Measurements from ENCODE around the gene TFRC. TPM values are rescaled to one million over a fixed set of nuclear protein-coding genes. Genes with fewer than 3 reads are reported as not detected.
"Not testable (repeated sequence)": the region's sequence is repeated elsewhere in the genome, so short reads cannot be mapped to it uniquely, and the experiment has no call there.

TFRC gene
- total RNA-seq, 1 experiment from 2014 or later: 143 TPM

DNA sequence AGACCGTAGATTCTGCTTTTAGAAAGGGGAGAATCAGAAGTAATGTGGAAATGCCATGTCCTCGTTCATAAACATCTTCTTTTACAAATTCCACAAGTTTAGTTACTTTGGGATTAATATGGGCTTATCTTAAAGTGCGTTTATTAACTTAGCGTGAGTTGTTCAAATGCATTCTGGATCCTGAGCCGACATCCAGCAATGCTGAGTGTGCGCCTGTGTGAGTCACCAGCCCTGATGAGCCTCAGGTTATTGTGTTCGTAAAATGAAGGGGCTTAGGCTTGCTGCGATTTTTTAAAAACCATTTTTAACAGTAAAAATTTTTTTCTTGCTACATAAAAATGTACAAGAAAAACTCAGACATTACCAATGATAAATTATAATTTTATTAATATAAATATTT, 57.9 kb downstream of the TFRC start (continued):
- TF ChIP-seq, protein P1, sequence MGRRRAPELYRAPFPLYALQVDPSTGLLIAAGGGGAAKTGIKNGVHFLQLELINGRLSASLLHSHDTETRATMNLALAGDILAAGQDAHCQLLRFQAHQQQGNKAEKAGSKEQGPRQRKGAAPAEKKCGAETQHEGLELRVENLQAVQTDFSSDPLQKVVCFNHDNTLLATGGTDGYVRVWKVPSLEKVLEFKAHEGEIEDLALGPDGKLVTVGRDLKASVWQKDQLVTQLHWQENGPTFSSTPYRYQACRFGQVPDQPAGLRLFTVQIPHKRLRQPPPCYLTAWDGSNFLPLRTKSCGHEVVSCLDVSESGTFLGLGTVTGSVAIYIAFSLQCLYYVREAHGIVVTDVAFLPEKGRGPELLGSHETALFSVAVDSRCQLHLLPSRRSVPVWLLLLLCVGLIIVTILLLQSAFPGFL (CRISPR knock-in tag; IDR thresholded peaks at IDR 0.05; ENCODE audit: borderline replicate concordance): no peak
- no peak for TF ChIP-seq SP1 (CRISPR knock-in tag; conservative IDR thresholded peaks at IDR 0.05)

DNA sequence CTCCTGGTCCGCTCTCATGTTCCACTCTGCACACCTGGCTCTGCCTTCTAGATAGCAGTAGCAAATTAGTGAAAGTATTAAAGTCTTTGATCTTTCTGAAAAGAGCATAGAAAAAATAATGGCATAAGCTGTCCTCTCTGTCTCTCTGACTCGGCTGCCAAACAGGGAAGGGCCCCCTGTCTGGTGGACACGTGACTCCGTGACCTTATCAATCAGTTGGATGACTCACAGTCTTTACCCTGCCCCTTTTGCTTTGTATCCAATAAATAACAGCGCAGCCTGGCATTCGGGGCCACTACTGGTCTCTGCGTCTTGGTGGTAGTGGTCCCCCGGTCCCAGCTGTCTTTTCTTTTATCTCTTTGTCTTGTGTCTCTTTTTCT, 59.4 kb downstream of the TFRC start:
- H3K27me3 Mint-ChIP-seq (ENCODE audit: low read depth); H3K4me1 Mint-ChIP-seq; POLR2A ChIA-PET; H3K27ac Mint-ChIP-seq; ATAC-seq; H3K36me3 Mint-ChIP-seq; DNase-seq (ENCODE audit: low spot score); H3K4me3 Mint-ChIP-seq: not testable (repeated sequence)
- CTCF ChIA-PET: interaction anchor here (0.7 to 2.0 kb wide), 7 partner anchors 9 to 179 kb away, joined by 3 to 6 read pairs (median 5); no protein-coding TSS in a partner anchor
- peaks cover 23% of the 10 kb centered on the region for H3K9me3 Mint-ChIP-seq

DNA sequence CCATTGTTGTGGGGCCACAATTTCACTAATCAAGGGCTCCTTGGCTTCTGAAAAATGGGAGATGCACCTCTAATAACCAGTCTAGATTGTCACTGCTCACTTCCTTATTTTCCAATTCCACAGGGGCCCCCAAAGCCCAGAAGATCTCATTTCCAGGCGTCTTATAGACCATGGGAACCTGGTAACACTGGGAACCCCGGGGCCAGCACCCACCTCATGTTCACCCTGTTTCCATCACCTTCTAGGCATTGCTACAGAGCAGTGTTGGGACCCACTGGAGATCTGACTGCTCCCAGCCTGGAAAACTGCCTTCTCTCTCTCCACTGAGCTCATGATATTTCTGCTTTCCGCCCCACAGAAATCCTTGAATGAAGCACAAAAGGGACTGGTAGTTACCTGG, 61.5 kb downstream of the TFRC start:
- ATAC-seq (no peak), DNase-seq (ENCODE audit: low spot score) (no peak)
- ChIA-PET CTCF (no interaction called here), POLR2A (no interaction called here)
- no peak overlapping the region for H3K4me3 Mint-ChIP-seq
- H3K9me3 Mint-ChIP-seq: peaks cover 23% of the 10 kb centered on the region
- no peak overlapping the region for H3K27ac Mint-ChIP-seq
- no peak for TF ChIP-seq TP53 (CRISPR knock-in tag; IDR thresholded peaks at IDR 0.05)
- TF ChIP-seq, protein P2, sequence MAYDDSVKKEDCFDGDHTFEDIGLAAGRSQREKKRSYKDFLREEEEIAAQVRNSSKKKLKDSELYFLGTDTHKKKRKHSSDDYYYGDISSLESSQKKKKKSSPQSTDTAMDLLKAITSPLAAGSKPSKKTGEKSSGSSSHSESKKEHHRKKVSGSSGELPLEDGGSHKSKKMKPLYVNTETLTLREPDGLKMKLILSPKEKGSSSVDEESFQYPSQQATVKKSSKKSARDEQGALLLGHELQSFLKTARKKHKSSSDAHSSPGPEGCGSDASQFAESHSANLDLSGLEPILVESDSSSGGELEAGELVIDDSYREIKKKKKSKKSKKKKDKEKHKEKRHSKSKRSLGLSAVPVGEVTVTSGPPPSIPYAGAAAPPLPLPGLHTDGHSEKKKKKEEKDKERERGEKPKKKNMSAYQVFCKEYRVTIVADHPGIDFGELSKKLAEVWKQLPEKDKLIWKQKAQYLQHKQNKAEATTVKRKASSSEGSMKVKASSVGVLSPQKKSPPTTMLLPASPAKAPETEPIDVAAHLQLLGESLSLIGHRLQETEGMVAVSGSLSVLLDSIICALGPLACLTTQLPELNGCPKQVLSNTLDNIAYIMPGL (CRISPR knock-in tag; IDR thresholded peaks at IDR 0.05): no peak
- TF ChIP-seq FOXP1 (CRISPR knock-in tag; IDR thresholded peaks at IDR 0.05; ENCODE audit: borderline replicate concordance): no peak
- no peak for TF ChIP-seq ESRRA (CRISPR knock-in tag; IDR thresholded peaks at IDR 0.05; ENCODE audit: borderline replicate concordance)
- TF ChIP-seq ZNF317 (CRISPR knock-in tag; IDR thresholded peaks at IDR 0.05; ENCODE audit: borderline replicate concordance, low read depth): no peak
- no peak for TF ChIP-seq JAZF1 (CRISPR knock-in tag; IDR thresholded peaks at IDR 0.05)
- no peak for TF ChIP-seq NFYB (CRISPR knock-in tag; conservative IDR thresholded peaks at IDR 0.05; ENCODE audit: low read depth)
- no peak for TF ChIP-seq CREM (CRISPR knock-in tag; IDR thresholded peaks at IDR 0.05)
- no peak for TF ChIP-seq GRHL2 (CRISPR knock-in tag; IDR thresholded peaks at IDR 0.05; ENCODE audit: insufficient replicate concordance, severe bottlenecking)
- TF ChIP-seq OVOL2 (CRISPR knock-in tag; IDR thresholded peaks at IDR 0.05; ENCODE audit: borderline replicate concordance): no peak
- no peak for TF ChIP-seq CBFB (CRISPR knock-in tag; IDR thresholded peaks at IDR 0.05; ENCODE audit: low read depth)
- TF ChIP-seq CTCF (IDR thresholded peaks at IDR 0.05): no peak
- TF ChIP-seq ERG (CRISPR knock-in tag; IDR thresholded peaks at IDR 0.05): no peak
- TF ChIP-seq NR3C1 (CRISPR knock-in tag; conservative IDR thresholded peaks at IDR 0.05; ENCODE audit: low read depth): no peak
- no peak for TF ChIP-seq ATF1 (CRISPR knock-in tag; IDR thresholded peaks at IDR 0.05)
- TF ChIP-seq MAX (CRISPR knock-in tag; IDR thresholded peaks at IDR 0.05): no peak
- no peak for TF ChIP-seq RELA (CRISPR knock-in tag; IDR thresholded peaks at IDR 0.05; ENCODE audit: borderline replicate concordance)
- TF ChIP-seq PRRX2 (CRISPR knock-in tag; IDR thresholded peaks at IDR 0.05): no peak
- TF ChIP-seq E2F4 (CRISPR knock-in tag; IDR thresholded peaks at IDR 0.05; ENCODE audit: borderline replicate concordance, low read depth): no peak
- no peaks in the 10 kb centered on the region for H3K4me1 Mint-ChIP-seq
- peaks cover 8% of the 10 kb centered on the region for H3K36me3 Mint-ChIP-seq
- no peaks in the 10 kb centered on the region; the same call in none of the 2 replicates for H3K27me3 Mint-ChIP-seq (ENCODE audit: low read depth)

GRCh38 chr3:196019576-196019975, 62.3 kb downstream of the TFRC start:
- H3K4me3 Mint-ChIP-seq; DNase-seq (ENCODE audit: low spot score); CTCF ChIA-PET; H3K27ac Mint-ChIP-seq; H3K4me1 Mint-ChIP-seq; H3K27me3 Mint-ChIP-seq (ENCODE audit: low read depth); ATAC-seq; POLR2A ChIA-PET; H3K36me3 Mint-ChIP-seq: not testable (repeated sequence)
- H3K9me3 Mint-ChIP-seq: peaks cover 23% of the 10 kb centered on the region

GRCh38 chr3:196018159-196018558, 63.7 kb downstream of the TFRC start:
- DNase-seq (ENCODE audit: low spot score); H3K27me3 Mint-ChIP-seq (ENCODE audit: low read depth); POLR2A ChIA-PET; H3K4me1 Mint-ChIP-seq; H3K27ac Mint-ChIP-seq; ATAC-seq; H3K36me3 Mint-ChIP-seq; H3K4me3 Mint-ChIP-seq; CTCF ChIA-PET: not testable (repeated sequence)
- peaks cover 18% of the 10 kb centered on the region for H3K9me3 Mint-ChIP-seq

All from WTC11 (cell line).